Stimulated activated CD8-positive, alpha-beta memory T cell treated with anti-CD3 and anti-CD28 coated beads, Interleukin-12 subunit alpha, Interleukin-12 subunit beta, amount 100 ng/mL, for 4 hours (primary cell): Measurements from ENCODE around the gene CREG2.
"Not testable (repeated sequence)": the region's sequence is repeated elsewhere in the genome, so short reads cannot be mapped to it uniquely, and the experiment has no call there.

Source experiments
- DNase-seq: peaks from one replicate; pipeline ENCODE4 v3.0.0-alpha.2; 2020; ENCODE audit warnings: low read depth

The CREG2 gene

GRCh38 chr2:101374821-101375561 lies 12.3 kb downstream of the CREG2 start:
- DNase-seq = no peak

- no peak for DNase-seq
These were observed 14.5 kb downstream of the CREG2 start for GRCh38 chr2:101372792-101373191.

GRCh38 chr2:101371636-101372035 lies 15.7 kb downstream of the CREG2 start:
- DNase-seq = no peak

GRCh38 chr2:101369100-101369499 lies 18.2 kb downstream of the CREG2 start:
- DNase-seq = no peak

- DNase-seq = no peak
These were observed 18.9 kb downstream of the CREG2 start for GRCh38 chr2:101368376-101368775.

- no peak for DNase-seq
These were observed 19.8 kb downstream of the CREG2 start for GRCh38 chr2:101367508-101367907.

GRCh38 chr2:101364878-101365277 lies 22.4 kb downstream of the CREG2 start:
- DNase-seq = no peak

GRCh38 chr2:101362777-101363176 lies 24.5 kb downstream of the CREG2 start:
- DNase-seq = no peak

- DNase-seq = no peak
These were observed 25.0 kb downstream of the CREG2 start for GRCh38 chr2:101362316-101362715.

GRCh38 chr2:101361522-101361921 lies 25.8 kb downstream of the CREG2 start:
- DNase-seq = no peak

GRCh38 chr2:101361121-101361520 lies 26.2 kb downstream of the CREG2 start:
- DNase-seq = no peak

GRCh38 chr2:101360232-101360631 lies 27.1 kb downstream of the CREG2 start:
- DNase-seq = no peak

- DNase-seq = no peak
These were observed 27.8 kb downstream of the CREG2 start for GRCh38 chr2:101359410-101359954.

GRCh38 chr2:101357376-101357775 lies 29.9 kb downstream of the CREG2 start:
- DNase-seq = no peak

GRCh38 chr2:101356521-101356920 lies 30.8 kb downstream of the CREG2 start:
- DNase-seq = no peak

GRCh38 chr2:101356055-101356454 lies 31.2 kb downstream of the CREG2 start:
- no peak for DNase-seq

GRCh38 chr2:101355401-101356054 lies 31.8 kb downstream of the CREG2 start:
- DNase-seq = no peak

- no peak for DNase-seq
These were observed 32.6 kb downstream of the CREG2 start for GRCh38 chr2:101354420-101355311.

GRCh38 chr2:101352631-101353030 lies 34.7 kb downstream of the CREG2 start:
- not testable (repeated sequence) for DNase-seq

GRCh38 chr2:101351207-101351606 lies 36.1 kb downstream of the CREG2 start:
- no peak for DNase-seq

GRCh38 chr2:101349893-101350662 lies 37.2 kb downstream of the CREG2 start:
- DNase-seq = no peak

GRCh38 chr2:101348883-101349282 lies 38.4 kb downstream of the CREG2 start:
- DNase-seq = no peak
